Fibroblast of lung (primary cell): ENCODE measurements around the gene RNASEH2B.

Source experiments
- EZH2 ChIP-seq: IDR thresholded peaks from 2 replicates; pipeline ENCODE4 v1.5.1; 2012; ENCODE audit warnings: low read length, control low read depth, mild to moderate bottlenecking; ENCODE audit errors: missing control alignments
- TF ChIP-seq, protein P1 (sequence below), 2 donors: IDR thresholded peaks in 1 of 2; conservative IDR thresholded peaks in 1 of 2; 1 replicate in 1 of 2; 2 replicates in 1 of 2; pipeline ENCODE4 v1.5.1; 2011 to 2012; ENCODE audit warnings: low read length in 2 of 2, control low read depth in 1 of 2, inconsistent platforms in 1 of 2, low read depth in 1 of 2, mild to moderate bottlenecking in 1 of 2

DNA sequence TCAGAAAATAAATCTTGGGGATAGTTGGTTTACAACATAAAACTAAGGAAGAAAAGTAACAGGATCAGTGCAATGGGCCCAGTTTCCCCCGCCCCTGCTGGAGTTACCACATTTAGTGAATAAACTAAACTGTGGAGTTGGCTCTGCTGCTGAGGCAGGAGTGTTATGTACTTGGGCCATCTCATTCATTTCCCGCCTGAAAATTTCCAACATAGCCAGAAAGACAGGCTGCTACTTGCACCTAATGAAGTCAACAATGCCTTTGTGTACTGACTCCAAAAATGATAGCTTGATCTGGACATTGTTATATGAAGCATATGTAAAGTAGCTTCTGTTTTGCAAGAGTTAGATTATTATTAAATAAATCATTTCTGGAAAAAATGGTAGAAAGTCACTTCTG is 7.9 kb upstream of the RNASEH2B start:
- TF ChIP-seq, protein P1, sequence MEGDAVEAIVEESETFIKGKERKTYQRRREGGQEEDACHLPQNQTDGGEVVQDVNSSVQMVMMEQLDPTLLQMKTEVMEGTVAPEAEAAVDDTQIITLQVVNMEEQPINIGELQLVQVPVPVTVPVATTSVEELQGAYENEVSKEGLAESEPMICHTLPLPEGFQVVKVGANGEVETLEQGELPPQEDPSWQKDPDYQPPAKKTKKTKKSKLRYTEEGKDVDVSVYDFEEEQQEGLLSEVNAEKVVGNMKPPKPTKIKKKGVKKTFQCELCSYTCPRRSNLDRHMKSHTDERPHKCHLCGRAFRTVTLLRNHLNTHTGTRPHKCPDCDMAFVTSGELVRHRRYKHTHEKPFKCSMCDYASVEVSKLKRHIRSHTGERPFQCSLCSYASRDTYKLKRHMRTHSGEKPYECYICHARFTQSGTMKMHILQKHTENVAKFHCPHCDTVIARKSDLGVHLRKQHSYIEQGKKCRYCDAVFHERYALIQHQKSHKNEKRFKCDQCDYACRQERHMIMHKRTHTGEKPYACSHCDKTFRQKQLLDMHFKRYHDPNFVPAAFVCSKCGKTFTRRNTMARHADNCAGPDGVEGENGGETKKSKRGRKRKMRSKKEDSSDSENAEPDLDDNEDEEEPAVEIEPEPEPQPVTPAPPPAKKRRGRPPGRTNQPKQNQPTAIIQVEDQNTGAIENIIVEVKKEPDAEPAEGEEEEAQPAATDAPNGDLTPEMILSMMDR (conservative IDR thresholded peaks at IDR 0.05 in 1 of 2, IDR thresholded peaks at IDR 0.05 in 1 of 2; ENCODE audit: low read depth in 1 of 2, low read length in 2 of 2) = no peak
- TF ChIP-seq EZH2 = no peak
